ENCODE data around the gene GTF2F2. TPM values are rescaled to one million over a fixed set of nuclear protein-coding genes. Genes with fewer than 3 reads are reported as not detected.

The GTF2F2 gene, protein sequence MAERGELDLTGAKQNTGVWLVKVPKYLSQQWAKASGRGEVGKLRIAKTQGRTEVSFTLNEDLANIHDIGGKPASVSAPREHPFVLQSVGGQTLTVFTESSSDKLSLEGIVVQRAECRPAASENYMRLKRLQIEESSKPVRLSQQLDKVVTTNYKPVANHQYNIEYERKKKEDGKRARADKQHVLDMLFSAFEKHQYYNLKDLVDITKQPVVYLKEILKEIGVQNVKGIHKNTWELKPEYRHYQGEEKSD
- polyA plus RNA-seq (2011; rRNA removed) (7.9 and 14.6 TPM in 2 replicates), polyA minus RNA-seq (2011; rRNA and poly(A)+ RNA removed) (2.7 and 2.8 TPM in 2 replicates)

DNA sequence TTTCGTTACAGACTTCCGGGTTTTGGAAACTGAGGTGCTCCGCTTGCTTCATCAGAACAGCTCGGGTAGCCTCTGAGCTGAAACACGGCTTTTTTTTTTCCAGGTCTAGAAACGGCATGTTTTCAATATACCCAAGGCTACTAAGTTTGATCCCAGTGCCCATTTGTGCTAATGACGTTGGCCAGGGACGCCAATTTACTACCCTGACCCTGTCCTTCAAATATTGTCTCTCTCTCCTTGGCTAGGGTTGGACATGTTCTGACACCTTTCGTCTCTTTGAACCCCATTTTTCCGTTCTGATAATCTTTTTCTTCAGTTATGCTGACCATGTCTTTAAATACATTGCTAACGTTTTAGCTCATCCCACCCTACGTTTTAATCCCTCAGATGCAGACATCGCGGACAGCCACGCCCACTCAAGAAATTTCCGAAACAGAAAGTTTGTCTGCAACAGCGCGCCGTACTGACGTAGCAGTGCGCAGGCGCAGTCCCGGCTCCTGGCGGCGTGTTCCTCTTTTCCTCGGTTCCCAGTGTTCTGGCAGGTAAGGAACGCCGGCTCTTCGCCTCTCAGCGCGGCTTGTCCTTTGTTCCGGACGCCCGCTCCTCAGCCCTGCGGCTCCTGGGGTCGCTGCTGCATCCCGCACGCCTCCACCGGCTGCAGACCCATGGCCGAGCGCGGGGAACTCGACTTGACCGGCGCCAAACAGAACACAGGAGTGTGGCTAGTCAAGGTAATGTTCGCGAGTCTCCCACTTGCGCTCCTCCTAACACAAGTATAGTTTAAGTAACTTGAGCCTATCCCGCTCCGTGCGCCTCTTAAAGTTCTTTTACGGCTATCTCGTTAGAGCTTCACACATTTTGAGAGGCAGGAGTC is at the start of gene GTF2F2:
Gene GTF2F2 (plus strand): TSS at position 520 of the 874 bp plus-strand sequence. CDS start 146 bp downstream, at position 666.
- ChIA-PET POLR2A (interaction anchor here (0.6 to 1.0 kb wide), 2 partner anchors 74 to 431 kb away, joined by 3 read pairs; no protein-coding TSS in a partner anchor), CTCF (interaction anchor here (0.6 to 1.8 kb wide), 7 partner anchors 10 to 183 kb away, joined by 3 to 6 read pairs (median 4); no protein-coding TSS in a partner anchor)
- TF ChIP-seq, protein P1, sequence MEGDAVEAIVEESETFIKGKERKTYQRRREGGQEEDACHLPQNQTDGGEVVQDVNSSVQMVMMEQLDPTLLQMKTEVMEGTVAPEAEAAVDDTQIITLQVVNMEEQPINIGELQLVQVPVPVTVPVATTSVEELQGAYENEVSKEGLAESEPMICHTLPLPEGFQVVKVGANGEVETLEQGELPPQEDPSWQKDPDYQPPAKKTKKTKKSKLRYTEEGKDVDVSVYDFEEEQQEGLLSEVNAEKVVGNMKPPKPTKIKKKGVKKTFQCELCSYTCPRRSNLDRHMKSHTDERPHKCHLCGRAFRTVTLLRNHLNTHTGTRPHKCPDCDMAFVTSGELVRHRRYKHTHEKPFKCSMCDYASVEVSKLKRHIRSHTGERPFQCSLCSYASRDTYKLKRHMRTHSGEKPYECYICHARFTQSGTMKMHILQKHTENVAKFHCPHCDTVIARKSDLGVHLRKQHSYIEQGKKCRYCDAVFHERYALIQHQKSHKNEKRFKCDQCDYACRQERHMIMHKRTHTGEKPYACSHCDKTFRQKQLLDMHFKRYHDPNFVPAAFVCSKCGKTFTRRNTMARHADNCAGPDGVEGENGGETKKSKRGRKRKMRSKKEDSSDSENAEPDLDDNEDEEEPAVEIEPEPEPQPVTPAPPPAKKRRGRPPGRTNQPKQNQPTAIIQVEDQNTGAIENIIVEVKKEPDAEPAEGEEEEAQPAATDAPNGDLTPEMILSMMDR (IDR thresholded peaks at IDR 0.05; ENCODE audit: insufficient read depth, low read depth, low read length): no peak

DNA sequence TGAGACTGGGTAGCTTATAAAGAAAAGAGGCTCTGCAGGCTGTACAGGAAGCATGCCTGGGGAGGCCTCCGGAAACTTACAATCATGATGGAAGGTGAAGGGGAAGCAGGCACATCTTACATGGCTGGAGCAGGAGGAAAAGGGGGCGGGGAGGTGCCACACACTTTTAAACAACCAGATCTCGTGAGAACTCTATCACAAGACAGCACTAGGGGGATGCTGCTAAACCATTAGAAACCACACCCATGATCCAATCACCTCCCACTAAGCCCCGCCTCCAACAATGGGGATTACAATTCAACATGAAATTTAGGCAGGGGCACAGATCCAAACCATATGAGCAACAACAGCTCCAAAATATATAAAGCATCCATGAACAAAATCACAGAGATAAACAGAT is 46.5 kb upstream of the GTF2F2 start:
- Histone ChIP-seq H3K36me3 (ENCODE audit: control insufficient read depth, insufficient read depth, low read length) (no peaks in the 10 kb centered on the region), H3K4me3 (ENCODE audit: low read depth, low read length) (no peak overlapping the region), H3K27me3 (ENCODE audit: control insufficient read depth, insufficient read depth, low read length) (peaks cover 6% of the 10 kb centered on the region)
- CTCF ChIA-PET: interaction anchor here (0.6 kb wide), 1 partner anchor 85 kb away, joined by 3 read pairs; no protein-coding TSS in a partner anchor
- no peak for DNase-seq (ENCODE audit: low read depth)
- TF ChIP-seq, protein P1 (IDR thresholded peaks at IDR 0.05; ENCODE audit: insufficient read depth, low read depth, low read length): no peak
- POLR2A ChIA-PET: no interaction called here

More for the DNA sequence above, at the start of gene GTF2F2:
- no peaks in the 10 kb centered on the region for H3K27me3 ChIP-seq (ENCODE audit: control insufficient read depth, insufficient read depth, low read length)
- DNase-seq (ENCODE audit: low read depth): peak; percentile 55
- H3K4me3 ChIP-seq (ENCODE audit: low read depth, low read length): peak within 1 kb of the TSS; percentile 80
- no peaks in the 10 kb centered on the region for H3K36me3 ChIP-seq (ENCODE audit: control insufficient read depth, insufficient read depth, low read length)

DNA sequence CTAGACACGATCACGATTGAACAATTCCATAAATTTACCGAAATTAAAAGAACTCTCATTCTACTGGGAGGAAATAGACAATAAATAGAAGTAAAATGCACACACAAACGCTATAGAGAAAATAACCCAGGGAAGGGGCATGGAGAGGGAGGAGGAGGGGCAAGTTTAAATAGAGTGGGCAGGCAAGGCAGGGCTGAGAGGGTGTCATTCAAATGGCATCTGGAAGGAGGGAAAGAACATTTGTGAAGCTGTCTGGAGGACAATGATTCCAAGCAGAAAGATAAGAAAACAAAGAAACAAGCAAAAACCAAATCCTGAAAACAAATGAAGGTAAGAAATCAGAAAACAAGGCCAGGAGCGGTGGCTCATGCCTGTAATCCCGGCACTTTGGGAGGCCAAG is 45.6 kb upstream of the GTF2F2 start:
- CTCF ChIA-PET: no interaction called here
- peaks cover 5% of the 10 kb centered on the region for H3K27me3 ChIP-seq (ENCODE audit: control insufficient read depth, insufficient read depth, low read length)
- no peak for DNase-seq (ENCODE audit: low read depth)
- POLR2A ChIA-PET: no interaction called here
- no peaks in the 10 kb centered on the region for H3K36me3 ChIP-seq (ENCODE audit: control insufficient read depth, insufficient read depth, low read length)
- no peak overlapping the region for H3K4me3 ChIP-seq (ENCODE audit: low read depth, low read length)
- TF ChIP-seq, protein P1 (IDR thresholded peaks at IDR 0.05; ENCODE audit: insufficient read depth, low read depth, low read length): no peak

DNA sequence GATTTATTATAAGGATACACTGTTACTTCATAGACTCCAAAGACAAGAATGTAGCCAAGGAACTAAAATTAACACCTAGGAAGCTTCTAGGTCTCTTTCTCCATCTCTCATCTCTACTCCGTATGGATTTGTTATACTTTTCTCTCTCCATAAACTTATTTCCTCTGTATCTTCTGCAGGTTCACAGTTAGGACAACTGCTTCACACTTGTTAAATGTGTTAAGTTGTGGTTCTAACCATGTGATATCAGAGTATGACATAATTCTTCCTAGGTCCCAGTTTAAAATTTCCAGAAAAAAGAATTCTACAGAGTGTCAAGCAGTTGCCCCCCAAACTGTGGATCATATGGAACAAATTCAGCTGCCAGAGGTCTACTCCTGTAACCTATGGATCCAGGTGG is 42.3 kb upstream of the GTF2F2 start:
- DNase-seq (ENCODE audit: low read depth): no peak
- Histone ChIP-seq H3K36me3 (ENCODE audit: control insufficient read depth, insufficient read depth, low read length) (no peaks in the 10 kb centered on the region), H3K27me3 (ENCODE audit: control insufficient read depth, insufficient read depth, low read length) (peaks cover 10% of the 10 kb centered on the region), H3K4me3 (ENCODE audit: low read depth, low read length) (no peak overlapping the region)
- CTCF ChIA-PET: interaction anchor here (1.3 kb wide), 1 partner anchor 204 kb away, joined by 3 read pairs; no protein-coding TSS in a partner anchor
- POLR2A ChIA-PET: no interaction called here
- TF ChIP-seq, protein P1 (IDR thresholded peaks at IDR 0.05; ENCODE audit: insufficient read depth, low read depth, low read length): no peak

DNA sequence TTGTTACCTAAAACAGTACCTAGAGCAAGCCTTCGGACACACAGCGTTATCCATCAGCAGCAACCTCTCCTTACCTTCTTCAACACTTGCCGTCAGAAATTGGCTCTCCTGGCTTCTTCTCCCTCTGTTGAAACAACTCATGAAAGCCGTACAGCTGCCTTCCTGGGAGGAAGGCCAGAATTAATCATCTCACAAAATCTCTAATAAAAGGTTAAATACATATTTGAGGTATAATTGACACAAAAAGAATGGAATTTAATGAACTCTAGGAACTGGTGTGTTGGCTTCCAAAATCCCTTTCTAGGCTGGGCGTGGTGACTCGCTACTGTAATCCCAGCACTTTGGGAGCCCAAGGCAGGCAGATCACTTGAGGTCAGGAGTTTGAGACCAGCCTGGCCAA is 37.3 kb upstream of the GTF2F2 start:
- Histone ChIP-seq H3K27me3 (ENCODE audit: control insufficient read depth, insufficient read depth, low read length) (peaks cover 8% of the 10 kb centered on the region), H3K36me3 (ENCODE audit: control insufficient read depth, insufficient read depth, low read length) (no peaks in the 10 kb centered on the region), H3K4me3 (ENCODE audit: low read depth, low read length) (no peak overlapping the region)
- ChIA-PET POLR2A (no interaction called here), CTCF (interaction anchor here (1.1 to 1.6 kb wide), 2 partner anchors 9 to 198 kb away, joined by 3 read pairs; no protein-coding TSS in a partner anchor)
- TF ChIP-seq, protein P1 (IDR thresholded peaks at IDR 0.05; ENCODE audit: insufficient read depth, low read depth, low read length): no peak
- peak; percentile 88 for DNase-seq (ENCODE audit: low read depth)
